ENCODE results near the gene MMP14. TPM values are rescaled to one million over a fixed set of nuclear protein-coding genes. Genes with fewer than 3 reads are reported as not detected.
"Not testable (repeated sequence)": the region's sequence is repeated elsewhere in the genome, so short reads cannot be mapped to it uniquely, and the experiment has no call there.

The MMP14 gene
- total RNA-seq, 1 donor from 2014 or later: 187 TPM

DNA sequence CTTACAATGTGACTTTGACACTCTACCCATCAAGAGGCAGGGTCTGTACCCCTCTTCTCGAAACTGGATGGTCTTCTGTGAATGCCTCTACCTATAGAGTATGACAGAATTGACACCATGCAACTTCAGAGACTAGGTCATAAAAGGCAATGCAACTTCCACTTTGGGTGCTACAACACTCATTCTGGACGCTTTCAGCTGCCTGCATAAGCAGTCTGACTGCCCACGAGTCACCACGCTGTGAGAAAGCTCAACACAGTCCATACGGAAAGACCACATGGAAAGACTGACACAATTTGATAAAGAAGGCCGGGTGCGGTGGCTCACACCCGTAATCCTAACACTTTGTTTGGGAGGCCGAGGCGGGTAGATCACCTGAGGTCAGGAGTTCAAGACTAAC, 36.0 kb upstream of the MMP14 start:
- TF ChIP-seq, protein P1, sequence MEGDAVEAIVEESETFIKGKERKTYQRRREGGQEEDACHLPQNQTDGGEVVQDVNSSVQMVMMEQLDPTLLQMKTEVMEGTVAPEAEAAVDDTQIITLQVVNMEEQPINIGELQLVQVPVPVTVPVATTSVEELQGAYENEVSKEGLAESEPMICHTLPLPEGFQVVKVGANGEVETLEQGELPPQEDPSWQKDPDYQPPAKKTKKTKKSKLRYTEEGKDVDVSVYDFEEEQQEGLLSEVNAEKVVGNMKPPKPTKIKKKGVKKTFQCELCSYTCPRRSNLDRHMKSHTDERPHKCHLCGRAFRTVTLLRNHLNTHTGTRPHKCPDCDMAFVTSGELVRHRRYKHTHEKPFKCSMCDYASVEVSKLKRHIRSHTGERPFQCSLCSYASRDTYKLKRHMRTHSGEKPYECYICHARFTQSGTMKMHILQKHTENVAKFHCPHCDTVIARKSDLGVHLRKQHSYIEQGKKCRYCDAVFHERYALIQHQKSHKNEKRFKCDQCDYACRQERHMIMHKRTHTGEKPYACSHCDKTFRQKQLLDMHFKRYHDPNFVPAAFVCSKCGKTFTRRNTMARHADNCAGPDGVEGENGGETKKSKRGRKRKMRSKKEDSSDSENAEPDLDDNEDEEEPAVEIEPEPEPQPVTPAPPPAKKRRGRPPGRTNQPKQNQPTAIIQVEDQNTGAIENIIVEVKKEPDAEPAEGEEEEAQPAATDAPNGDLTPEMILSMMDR (IDR thresholded peaks at IDR 0.05): no peak
- TF ChIP-seq POLR2A (IDR thresholded peaks at IDR 0.05) (no peak), POLR2AphosphoS5 (IDR thresholded peaks at IDR 0.05; ENCODE audit: insufficient read depth in 1 of 2, low read depth in 1 of 2) (no peak)
- no peaks in the 10 kb centered on the region for H3K9me3 ChIP-seq
- no peaks in the 10 kb centered on the region for H3K27me3 ChIP-seq
- no peak for DNase-seq (ENCODE audit: extremely low spot score in 2 of 2)
- intact Hi-C loops (cut with DNase I): no loop called here
- H3K36me3 ChIP-seq: no peaks in the 10 kb centered on the region
- H3K4me3 ChIP-seq: no peak overlapping the region
- no peaks in the 10 kb centered on the region for H3K4me1 ChIP-seq
- no peak overlapping the region for H3K27ac ChIP-seq

GRCh38 chr14:22801716-22802115, 34.7 kb upstream of the MMP14 start:
- Histone ChIP-seq H3K27ac (no peak overlapping the region), H3K4me1 (no peaks in the 10 kb centered on the region)

GRCh38 chr14:22802860-22803686, 33.3 kb upstream of the MMP14 start:
- Histone ChIP-seq H3K4me3 (no peak overlapping the region), H3K27ac (no peak overlapping the region), H3K9me3 (no peaks in the 10 kb centered on the region), H3K27me3 (no peaks in the 10 kb centered on the region), H3K36me3 (no peaks in the 10 kb centered on the region), H3K4me1 (no peaks in the 10 kb centered on the region)
- intact Hi-C loops (cut with DNase I): no loop called here
- DNase-seq (ENCODE audit: extremely low spot score in 2 of 2): no peak
- TF ChIP-seq POLR2AphosphoS5 (IDR thresholded peaks at IDR 0.05; ENCODE audit: insufficient read depth in 1 of 2, low read depth in 1 of 2) (no peak), POLR2A (IDR thresholded peaks at IDR 0.05) (no peak)
- TF ChIP-seq, protein P1 (IDR thresholded peaks at IDR 0.05): no peak

More at GRCh38 chr14:22801716-22802115, 34.7 kb upstream of the MMP14 start:
- Histone ChIP-seq H3K27me3 (no peaks in the 10 kb centered on the region), H3K4me3 (no peak overlapping the region), H3K9me3 (no peaks in the 10 kb centered on the region), H3K36me3 (no peaks in the 10 kb centered on the region)
- intact Hi-C loops (cut with DNase I): no loop called here
- TF ChIP-seq POLR2A (IDR thresholded peaks at IDR 0.05): no peak
- TF ChIP-seq, protein P1 (IDR thresholded peaks at IDR 0.05): no peak
- TF ChIP-seq POLR2AphosphoS5 (IDR thresholded peaks at IDR 0.05; ENCODE audit: insufficient read depth in 1 of 2, low read depth in 1 of 2): no peak
- no peak for DNase-seq (ENCODE audit: extremely low spot score in 2 of 2)

GRCh38 chr14:22803687-22803974, 32.8 kb upstream of the MMP14 start:
- H3K4me1 ChIP-seq: no peaks in the 10 kb centered on the region
- H3K9me3 ChIP-seq: no peaks in the 10 kb centered on the region
- no peak overlapping the region for H3K27ac ChIP-seq
- H3K4me3 ChIP-seq: no peak overlapping the region
- TF ChIP-seq, protein P1 (IDR thresholded peaks at IDR 0.05): no peak
- TF ChIP-seq POLR2AphosphoS5 (IDR thresholded peaks at IDR 0.05; ENCODE audit: insufficient read depth in 1 of 2, low read depth in 1 of 2): no peak
- TF ChIP-seq POLR2A (IDR thresholded peaks at IDR 0.05): no peak
- intact Hi-C loops (cut with DNase I): no loop called here
- DNase-seq (ENCODE audit: extremely low spot score in 2 of 2): no peak
- no peaks in the 10 kb centered on the region for H3K27me3 ChIP-seq
- no peaks in the 10 kb centered on the region for H3K36me3 ChIP-seq

DNA sequence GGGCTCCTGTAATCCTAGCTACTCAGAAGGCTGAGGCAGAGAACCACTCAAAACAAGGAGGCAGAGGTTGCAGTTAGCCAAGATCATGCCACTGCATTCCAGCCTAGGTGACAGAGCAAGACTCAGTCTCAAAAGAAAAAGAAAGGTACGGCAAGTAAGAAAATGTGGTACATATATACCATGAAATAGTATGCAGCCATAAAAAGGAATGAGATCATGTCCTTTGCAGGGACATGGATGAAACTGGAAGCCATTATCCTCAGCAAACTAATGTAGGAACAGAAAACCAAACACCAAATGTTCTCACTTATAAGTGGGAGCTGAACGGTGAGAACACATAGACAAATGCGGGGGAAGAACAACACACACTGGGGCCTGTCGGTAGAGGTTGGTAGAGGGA, 31.1 kb upstream of the MMP14 start:
- H3K9me3 ChIP-seq; H3K27ac ChIP-seq; intact Hi-C loops (cut with DNase I); H3K4me1 ChIP-seq; DNase-seq (ENCODE audit: extremely low spot score in 2 of 2); H3K36me3 ChIP-seq; H3K27me3 ChIP-seq; H3K4me3 ChIP-seq: not testable (repeated sequence)

All from vagina (tissue), 2 donors.